GM12872 (cell line): Measurements from ENCODE around the gene KCND2.

Experiments used
- TF ChIP-seq, protein P1 (sequence below): IDR thresholded peaks from 3 replicates; pipeline ENCODE4 v1.5.1; 2011; ENCODE audit warnings: low read depth, mild to moderate bottlenecking, low read length, moderate library complexity; ENCODE audit not compliant: insufficient read depth

KCND2 gene

DNA sequence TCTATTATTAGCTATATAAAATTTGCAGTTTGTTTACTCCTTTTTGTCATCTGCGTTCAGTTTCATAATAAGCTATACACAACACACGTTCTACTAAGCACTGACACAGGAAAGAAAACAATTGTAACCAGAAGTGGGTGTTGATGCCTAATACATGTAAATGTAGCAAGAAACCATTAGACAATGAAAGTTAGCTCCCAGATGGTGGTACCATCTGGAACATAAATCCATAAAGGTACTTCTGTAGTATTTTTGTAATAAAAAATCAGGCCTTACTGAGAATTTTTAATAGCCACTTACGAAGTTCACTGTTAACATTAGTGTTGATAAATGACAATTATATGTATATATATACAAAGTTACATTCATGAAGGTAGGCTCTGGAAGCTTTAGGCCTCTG is 194.7 kb downstream of the KCND2 start:
- TF ChIP-seq, protein P1, sequence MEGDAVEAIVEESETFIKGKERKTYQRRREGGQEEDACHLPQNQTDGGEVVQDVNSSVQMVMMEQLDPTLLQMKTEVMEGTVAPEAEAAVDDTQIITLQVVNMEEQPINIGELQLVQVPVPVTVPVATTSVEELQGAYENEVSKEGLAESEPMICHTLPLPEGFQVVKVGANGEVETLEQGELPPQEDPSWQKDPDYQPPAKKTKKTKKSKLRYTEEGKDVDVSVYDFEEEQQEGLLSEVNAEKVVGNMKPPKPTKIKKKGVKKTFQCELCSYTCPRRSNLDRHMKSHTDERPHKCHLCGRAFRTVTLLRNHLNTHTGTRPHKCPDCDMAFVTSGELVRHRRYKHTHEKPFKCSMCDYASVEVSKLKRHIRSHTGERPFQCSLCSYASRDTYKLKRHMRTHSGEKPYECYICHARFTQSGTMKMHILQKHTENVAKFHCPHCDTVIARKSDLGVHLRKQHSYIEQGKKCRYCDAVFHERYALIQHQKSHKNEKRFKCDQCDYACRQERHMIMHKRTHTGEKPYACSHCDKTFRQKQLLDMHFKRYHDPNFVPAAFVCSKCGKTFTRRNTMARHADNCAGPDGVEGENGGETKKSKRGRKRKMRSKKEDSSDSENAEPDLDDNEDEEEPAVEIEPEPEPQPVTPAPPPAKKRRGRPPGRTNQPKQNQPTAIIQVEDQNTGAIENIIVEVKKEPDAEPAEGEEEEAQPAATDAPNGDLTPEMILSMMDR, result no peak

DNA sequence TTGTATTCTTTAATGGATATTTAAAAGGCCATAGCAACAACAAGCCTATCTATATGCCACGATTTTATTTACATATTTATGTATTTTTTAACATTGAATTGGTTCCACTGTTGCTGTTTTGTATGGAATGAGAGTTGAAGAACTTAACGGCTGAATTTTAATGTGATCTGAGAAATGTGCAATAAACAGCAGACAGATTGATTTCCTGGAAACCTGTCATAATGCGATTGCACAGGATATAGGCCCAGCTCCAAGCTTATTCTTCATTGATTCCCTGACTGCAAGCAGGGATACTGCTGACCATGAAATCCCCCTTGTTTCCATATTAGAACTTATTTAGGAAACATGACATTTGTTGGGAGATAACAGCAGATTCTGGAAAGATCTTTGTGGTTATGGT is 195.6 kb downstream of the KCND2 start:
- TF ChIP-seq, protein P1, result no peak

DNA sequence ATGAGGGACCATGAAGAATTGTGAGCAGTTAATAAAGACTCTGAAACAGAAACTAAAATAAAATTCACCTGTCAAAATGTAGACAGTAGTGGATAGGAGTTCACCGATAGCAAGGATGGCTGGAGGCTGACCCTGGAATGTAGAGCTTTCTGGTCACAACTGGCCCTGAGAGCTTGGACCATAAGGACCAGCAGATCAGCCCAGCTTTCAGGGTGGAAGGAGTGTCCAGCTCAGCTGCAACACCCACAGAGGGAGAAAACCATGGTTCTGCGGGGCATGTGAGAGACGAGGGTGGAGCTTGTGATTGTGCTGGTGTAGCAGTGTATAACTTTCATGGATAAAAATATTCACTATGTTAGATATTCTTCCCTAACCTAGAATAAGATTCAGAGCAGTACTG is 199.9 kb downstream of the KCND2 start:
- TF ChIP-seq, protein P1, result no peak

- TF ChIP-seq, protein P1, result no peak
Measured at GRCh38 chr7:120473352-120473751, 200.4 kb downstream of the KCND2 start.

DNA sequence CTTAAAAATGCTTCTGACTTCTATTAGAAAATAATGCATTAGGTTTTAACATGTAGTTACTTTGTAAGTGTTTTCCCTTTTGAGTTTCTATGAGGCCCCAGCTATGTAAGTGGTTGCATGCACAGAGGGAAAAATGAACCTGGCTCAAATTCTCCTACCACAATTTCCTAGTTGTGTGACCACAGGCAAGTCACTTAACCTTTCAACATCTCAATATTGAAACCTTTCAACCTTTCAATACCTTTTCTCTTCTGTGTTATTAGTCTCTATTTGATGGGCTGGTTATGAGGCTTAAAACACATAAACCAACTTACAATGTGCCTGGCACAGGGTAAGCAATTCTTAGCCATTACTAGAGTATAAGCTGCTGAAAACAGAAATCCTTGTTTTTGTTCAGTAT is 203.0 kb downstream of the KCND2 start:
- TF ChIP-seq, protein P1, result no peak

- TF ChIP-seq, protein P1, result no peak
Measured at GRCh38 chr7:120480472-120480871, 207.5 kb downstream of the KCND2 start.

DNA sequence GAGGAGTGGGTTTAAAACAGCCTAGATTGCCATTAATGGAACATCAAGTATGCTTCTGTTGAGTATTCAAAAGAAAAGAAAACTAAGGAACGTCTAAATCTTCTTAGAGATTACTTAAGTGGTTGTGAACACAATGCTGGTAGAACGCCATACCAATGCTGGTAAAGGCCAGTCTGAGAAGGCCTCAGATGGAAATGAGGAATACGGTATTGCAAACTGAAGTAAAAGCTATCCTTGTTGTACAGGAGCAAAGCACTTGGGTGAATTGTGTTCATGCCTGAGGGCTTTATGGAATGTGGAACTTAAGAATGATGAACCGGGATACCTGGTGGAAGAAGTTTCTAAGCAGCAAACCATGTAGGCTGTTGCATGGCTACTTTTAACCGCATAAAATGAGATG is 208.0 kb downstream of the KCND2 start:
- TF ChIP-seq, protein P1, result no peak

DNA sequence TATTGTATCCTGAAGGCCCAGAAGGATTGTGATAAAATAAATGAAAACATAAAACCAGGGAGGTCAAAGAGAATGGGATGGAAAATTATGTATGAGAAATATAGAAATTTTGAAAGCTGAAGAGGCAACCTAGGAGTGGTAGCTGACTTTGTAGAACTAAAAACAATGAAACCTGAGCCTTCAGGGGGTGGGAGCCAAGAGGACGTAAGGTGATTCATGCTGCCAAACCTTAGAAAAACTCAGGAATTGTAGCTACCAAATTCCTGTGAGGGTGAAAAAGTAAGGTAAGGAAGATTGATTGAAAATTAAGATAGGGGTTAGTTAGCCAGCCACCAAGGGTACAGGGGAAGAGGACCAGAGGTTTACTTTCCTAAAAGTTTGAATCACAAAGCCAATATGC is 213.2 kb downstream of the KCND2 start:
- TF ChIP-seq, protein P1, result no peak
